RWPE2 (cell line): Measurements from ENCODE around the gene C2CD4B.

Experiments used
- ATAC-seq: fragments of 200-7000 bp; cut with Tn5 transposase; 3 replicates; pipeline ENCODE4 v1.9.1; 2021; ENCODE audit warnings: low read depth
- DNase-seq: peaks from one replicate; pipeline ENCODE4 v3.0.0-alpha.2; 2020; ENCODE audit warnings: low spot score
- H3K27ac ChIP-seq: fragments of 450-650 bp; 2 replicates; pipeline ENCODE4 v1.5.1; 2017; ENCODE audit warnings: mild to moderate bottlenecking; ENCODE audit not compliant: poor library complexity, severe bottlenecking
- H3K27me3 ChIP-seq: fragments of 250-450 bp; sonication (Bioruptor Pico); 2 replicates; pipeline ENCODE4 v1.5.1; 2021; ENCODE audit warnings: mild to moderate bottlenecking, moderate library complexity; ENCODE audit not compliant: insufficient read depth, poor library complexity, severe bottlenecking
- H3K36me3 ChIP-seq: fragments of 250-450 bp; sonication (Bioruptor Pico); 2 replicates; pipeline ENCODE4 v1.5.1; 2020; ENCODE audit warnings: low read depth, mild to moderate bottlenecking, moderate library complexity
- H3K4me1 ChIP-seq: fragments of 250-450 bp; sonication (Bioruptor Pico); 2 replicates; pipeline ENCODE4 v1.5.1; 2021; ENCODE audit warnings: mild to moderate bottlenecking, moderate library complexity; ENCODE audit not compliant: insufficient read depth, poor library complexity, severe bottlenecking
- H3K4me3 ChIP-seq: fragments of 250-450 bp; sonication (Bioruptor Pico); 2 replicates; pipeline ENCODE4 v1.5.1; 2021; ENCODE audit warnings: mild to moderate bottlenecking, moderate library complexity; ENCODE audit not compliant: severe bottlenecking
- H3K9me3 ChIP-seq: fragments of 250-450 bp; sonication (Bioruptor Pico); 2 replicates; pipeline ENCODE4 v1.5.1; 2021; ENCODE audit warnings: mild to moderate bottlenecking, moderate library complexity; ENCODE audit not compliant: severe bottlenecking
- CTCF ChIP-seq: fragments of 450-650 bp; IDR thresholded peaks from one replicate; pipeline ENCODE4 v1.5.1; 2017; ENCODE audit warnings: mild to moderate bottlenecking, moderate library complexity; ENCODE audit not compliant: poor library complexity, severe bottlenecking

C2CD4B gene

GRCh38 chr15:62141200-62141599, 23.9 kb downstream of the C2CD4B start:
- peaks cover 16% of the 10 kb centered on the region for H3K4me1 ChIP-seq
- TF ChIP-seq CTCF = no peak
- no peaks in the 10 kb centered on the region for H3K36me3 ChIP-seq
- no peaks in the 10 kb centered on the region for H3K27me3 ChIP-seq
- H3K27ac ChIP-seq = peak overlapping the region; percentile 8
- ATAC-seq = no peak
- no peak overlapping the region for H3K4me3 ChIP-seq
- DNase-seq = no peak
- no peaks in the 10 kb centered on the region for H3K9me3 ChIP-seq

DNA sequence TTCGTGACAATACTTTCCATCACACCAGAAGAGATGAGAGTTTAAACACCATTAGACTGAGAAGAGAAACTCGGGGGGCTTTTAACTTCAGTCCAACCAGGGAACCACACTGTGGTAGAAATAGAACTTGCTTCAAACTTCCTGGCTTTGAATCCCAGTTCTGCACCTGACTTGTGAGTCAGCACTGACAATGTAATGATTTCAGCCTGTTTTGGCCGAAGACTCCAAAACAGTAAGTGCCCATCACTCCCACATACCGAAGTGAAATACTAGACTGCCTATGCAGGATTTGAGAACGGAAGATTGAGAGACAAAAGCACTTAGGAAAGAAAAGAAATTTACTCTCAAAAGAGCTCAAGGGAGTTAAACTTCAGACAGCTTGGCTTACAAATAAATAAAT, 27.0 kb downstream of the C2CD4B start:
- no peak overlapping the region for H3K4me3 ChIP-seq
- no peaks in the 10 kb centered on the region for H3K27me3 ChIP-seq
- peak overlapping the region; percentile 6 for H3K27ac ChIP-seq
- H3K36me3 ChIP-seq = no peaks in the 10 kb centered on the region
- no peaks in the 10 kb centered on the region for H3K9me3 ChIP-seq
- H3K4me1 ChIP-seq = peaks cover 27% of the 10 kb centered on the region
- TF ChIP-seq CTCF = no peak
- peak; percentile 90 for ATAC-seq
- DNase-seq = no peak

DNA sequence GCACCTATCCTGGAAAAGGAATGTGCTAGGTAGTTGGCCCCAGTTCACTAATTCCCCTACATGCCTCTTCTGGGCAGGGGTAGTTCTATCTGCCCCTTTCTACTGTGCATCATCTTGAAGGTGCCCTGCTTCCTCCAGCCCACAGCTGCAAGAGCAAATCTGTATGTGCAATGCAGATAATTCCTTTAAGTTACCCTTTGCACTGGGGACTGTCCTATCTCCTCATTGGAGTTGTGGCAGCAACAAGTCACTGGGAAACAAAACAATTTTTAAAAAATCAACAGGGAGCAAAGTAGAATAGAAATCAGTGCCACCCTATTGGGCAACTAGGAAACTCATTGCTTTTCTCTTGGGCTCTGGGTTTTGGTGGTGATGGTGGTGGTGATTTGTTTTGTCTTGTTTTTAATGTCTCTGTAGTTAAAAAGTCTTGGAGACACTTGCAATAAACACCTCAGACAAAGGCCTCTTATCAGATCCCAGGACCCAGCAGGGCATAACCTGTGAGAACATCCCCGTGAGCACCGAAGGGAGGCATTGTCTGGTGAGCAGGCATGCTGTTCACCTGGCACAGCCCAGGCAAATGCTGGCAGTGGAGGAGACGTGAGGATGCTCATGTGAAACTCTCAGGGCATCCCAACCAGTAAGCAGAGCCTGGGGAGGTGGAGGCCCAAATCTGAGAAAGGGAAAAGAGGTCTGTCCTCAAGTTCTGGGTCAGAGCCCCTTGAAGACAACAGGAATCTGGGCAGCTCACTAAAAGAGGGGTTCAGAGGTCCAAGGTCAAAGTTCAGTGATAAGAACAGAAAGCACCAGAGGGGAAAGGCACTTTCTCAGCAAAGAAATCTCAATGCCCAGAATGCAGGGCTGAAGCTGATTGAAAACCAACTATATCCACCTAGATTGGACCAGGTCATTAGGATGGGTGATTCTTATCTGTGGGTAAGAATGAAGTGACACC, 27.9 kb downstream of the C2CD4B start:
- H3K9me3 ChIP-seq = no peaks in the 10 kb centered on the region
- no peak for TF ChIP-seq CTCF
- H3K27ac ChIP-seq = peak overlapping the region; percentile 6
- H3K27me3 ChIP-seq = no peaks in the 10 kb centered on the region
- H3K4me1 ChIP-seq = peaks cover 27% of the 10 kb centered on the region
- H3K36me3 ChIP-seq = no peaks in the 10 kb centered on the region
- no peak overlapping the region for H3K4me3 ChIP-seq
- ATAC-seq (no peak), DNase-seq (no peak)

- Histone ChIP-seq H3K27me3 (no peaks in the 10 kb centered on the region), H3K4me1 (peaks cover 23% of the 10 kb centered on the region), H3K27ac (peak overlapping the region; percentile 16), H3K9me3 (no peaks in the 10 kb centered on the region), H3K36me3 (no peaks in the 10 kb centered on the region), H3K4me3 (no peak overlapping the region)
- DNase-seq = no peak
- no peak for TF ChIP-seq CTCF
- ATAC-seq = peak; percentile 64
Measured at GRCh38 chr15:62135532-62136134, 29.5 kb downstream of the C2CD4B start.
